Osteoblast (primary cell): ENCODE results near the gene EMC1. TPM values are rescaled to one million over a fixed set of nuclear protein-coding genes. Genes with fewer than 3 reads are reported as not detected.

Experiments used
- DNase-seq: peaks from one replicate; pipeline ENCODE4 v3.0.0; 2011; ENCODE audit warnings: low spot score, mixed read lengths; ENCODE audit not compliant: insufficient read length; ENCODE audit errors: missing footprints
- H2AFZ ChIP-seq: 2 replicates; pipeline ENCODE4 v1.6.0; 2011; ENCODE audit warnings: mild to moderate bottlenecking, low read length
- H3K27ac ChIP-seq: 2 replicates; pipeline ENCODE4 v1.5.1; 2011; ENCODE audit warnings: mild to moderate bottlenecking, low read depth, low read length, moderate library complexity
- H3K27me3 ChIP-seq: 2 replicates; pipeline ENCODE4 v1.6.0; 2012; ENCODE audit warnings: mild to moderate bottlenecking, control low read depth, inconsistent platforms, low read length, moderate library complexity; ENCODE audit not compliant: insufficient read depth
- H3K36me3 ChIP-seq: 2 replicates; pipeline ENCODE4 v1.5.1; 2011; ENCODE audit warnings: mild to moderate bottlenecking, low read length, control low read depth, moderate library complexity; ENCODE audit not compliant: insufficient read depth
- H3K4me1 ChIP-seq: 2 replicates; pipeline ENCODE4 v1.5.1; 2011; ENCODE audit warnings: mild to moderate bottlenecking, low read length, control low read depth, moderate library complexity; ENCODE audit not compliant: insufficient read depth
- H3K4me2 ChIP-seq: 2 replicates; pipeline ENCODE4 v1.6.0; 2011; ENCODE audit warnings: mild to moderate bottlenecking, low read length; ENCODE audit not compliant: insufficient read depth
- H3K4me3 ChIP-seq: fragments of 200-600 bp; sonication (generic); 3 replicates; pipeline ENCODE4 v1.5.1; 2012; ENCODE audit warnings: mild to moderate bottlenecking, low read length, inconsistent platforms; ENCODE audit not compliant: insufficient read depth
- H3K79me2 ChIP-seq: 2 replicates; pipeline ENCODE4 v1.6.0; 2012; ENCODE audit warnings: mild to moderate bottlenecking, low read length, control low read depth, inconsistent platforms; ENCODE audit not compliant: insufficient read depth
- H3K9me3 ChIP-seq: 2 replicates; pipeline ENCODE4 v1.5.1; 2011; ENCODE audit warnings: low read depth, low read length, control low read depth
- H4K20me1 ChIP-seq: 2 replicates; pipeline ENCODE4 v1.6.0; 2012; ENCODE audit warnings: mild to moderate bottlenecking, low read length, control low read depth; ENCODE audit not compliant: insufficient read depth
- CTCF ChIP-seq: IDR thresholded peaks from 2 replicates; pipeline ENCODE4 v1.5.1; 2011; ENCODE audit warnings: mild to moderate bottlenecking, low read depth, low read length, moderate library complexity; ENCODE audit errors: extremely low read depth
- total RNA-seq: library from RNA; depleted of rRNA; stranded (reverse); fragments of >200 nt; gene quantifications from 2 replicates; pipeline ENCODE4 v1.2.3, GENCODE V29; 2012

EMC1 gene
- total RNA-seq, 1 donor = 64.1 TPM

GRCh38 chr1:19199969-19200604 is 51.2 kb downstream of the EMC1 start:
- Histone ChIP-seq H3K4me2 (no peak overlapping the region), H4K20me1 (peaks cover 46% of the 10 kb centered on the region), H3K4me1 (peaks cover 33% of the 10 kb centered on the region), H3K27ac (no peak overlapping the region), H2AFZ (no peak overlapping the region), H3K36me3 (peaks cover 58% of the 10 kb centered on the region), H3K4me3 (no peak overlapping the region), H3K9me3 (no peaks in the 10 kb centered on the region), H3K27me3 (no peaks in the 10 kb centered on the region), H3K79me2 (peaks cover 94% of the 10 kb centered on the region)
- DNase-seq = no peak
- TF ChIP-seq CTCF = no peak

GRCh38 chr1:19199329-19199968 is 51.9 kb downstream of the EMC1 start:
- Histone ChIP-seq H4K20me1 (peaks cover 39% of the 10 kb centered on the region), H3K36me3 (peaks cover 60% of the 10 kb centered on the region)

GRCh38 chr1:19198820-19199219 is 52.5 kb downstream of the EMC1 start:
- H3K4me1 ChIP-seq = peaks cover 25% of the 10 kb centered on the region
- H2AFZ ChIP-seq = no peak overlapping the region
- peaks cover 35% of the 10 kb centered on the region for H4K20me1 ChIP-seq
- no peak overlapping the region for H3K4me3 ChIP-seq
- H3K9me3 ChIP-seq = no peaks in the 10 kb centered on the region
- DNase-seq = no peak
- TF ChIP-seq CTCF = no peak
- H3K4me2 ChIP-seq = no peak overlapping the region
- peaks cover 66% of the 10 kb centered on the region for H3K36me3 ChIP-seq
- H3K27ac ChIP-seq = no peak overlapping the region
- no peaks in the 10 kb centered on the region for H3K27me3 ChIP-seq
- peaks cover 85% of the 10 kb centered on the region for H3K79me2 ChIP-seq

More at GRCh38 chr1:19199329-19199968, 51.9 kb downstream of the EMC1 start:
- H3K27me3 ChIP-seq = no peaks in the 10 kb centered on the region
- H3K9me3 ChIP-seq = no peaks in the 10 kb centered on the region
- no peak overlapping the region for H2AFZ ChIP-seq
- H3K4me1 ChIP-seq = peaks cover 27% of the 10 kb centered on the region
- no peak for DNase-seq
- no peak overlapping the region for H3K4me3 ChIP-seq
- H3K79me2 ChIP-seq = peaks cover 87% of the 10 kb centered on the region
- no peak for TF ChIP-seq CTCF
- H3K27ac ChIP-seq = no peak overlapping the region
- H3K4me2 ChIP-seq = no peak overlapping the region

GRCh38 chr1:19197845-19198244 is 53.5 kb downstream of the EMC1 start:
- Histone ChIP-seq H4K20me1 (peaks cover 26% of the 10 kb centered on the region), H2AFZ (no peak overlapping the region), H3K36me3 (peaks cover 76% of the 10 kb centered on the region), H3K79me2 (peaks cover 84% of the 10 kb centered on the region), H3K4me1 (peaks cover 15% of the 10 kb centered on the region), H3K4me3 (no peak overlapping the region), H3K27ac (no peak overlapping the region), H3K27me3 (no peaks in the 10 kb centered on the region), H3K4me2 (no peak overlapping the region), H3K9me3 (no peaks in the 10 kb centered on the region)
- no peak for TF ChIP-seq CTCF
- no peak for DNase-seq
